Suprapubic skin (tissue), 4 donors: ENCODE data around the gene MYO5B. TPM values are rescaled to one million over a fixed set of nuclear protein-coding genes. Genes with fewer than 3 reads are reported as not detected.

Source experiments
- DNase-seq, 2 donors: peaks; one replicate each; pipeline ENCODE4 v3.0.0-alpha.2; 2019; ENCODE audit warnings: low spot score in 2 of 2
- H3K27ac ChIP-seq: fragments of 200-600 bp; sonication (generic); one replicate; pipeline ENCODE4 v1.5.1; 2019
- H3K27me3 ChIP-seq: fragments of 200-600 bp; sonication (generic); one replicate; pipeline ENCODE4 v1.5.1; 2019
- H3K36me3 ChIP-seq: fragments of 200-600 bp; sonication (generic); one replicate; pipeline ENCODE4 v1.5.1; 2019
- H3K4me1 ChIP-seq: fragments of 200-600 bp; sonication (generic); one replicate; pipeline ENCODE4 v1.5.1; 2019
- H3K4me3 ChIP-seq: fragments of 200-600 bp; sonication (generic); one replicate; pipeline ENCODE4 v1.5.1; 2019; ENCODE audit warnings: mild to moderate bottlenecking
- H3K9me3 ChIP-seq: fragments of 200-600 bp; sonication (generic); one replicate; pipeline ENCODE4 v1.5.1; 2019
- CTCF ChIP-seq, 2 donors: fragments of 200-600 bp in 1 of 2; fragments of 450-650 bp in 1 of 2; sonication (generic) in 1 of 2; IDR thresholded peaks; one replicate each; pipeline ENCODE4 v1.5.1; 2016 to 2019; ENCODE audit warnings: antibody characterized with exemption in 2 of 2, mild to moderate bottlenecking in 1 of 2, moderate library complexity in 1 of 2
- EP300 ChIP-seq: sonication (generic); formaldehyde crosslinking; IDR thresholded peaks from one replicate; pipeline ENCODE4 v1.6.1; 2017; ENCODE audit warnings: antibody characterized with exemption
- POLR2A ChIP-seq, 2 donors: fragments of 450-650 bp; IDR thresholded peaks; one replicate each; pipeline ENCODE4 v1.6.1; 2017; ENCODE audit warnings: antibody characterized with exemption in 2 of 2, mild to moderate bottlenecking in 2 of 2, moderate library complexity in 2 of 2
- POLR2AphosphoS5 ChIP-seq, 3 donors: sonication (generic); formaldehyde crosslinking; IDR thresholded peaks; one replicate each; pipeline ENCODE4 v1.6.1; 2017; ENCODE audit warnings: antibody characterized with exemption in 3 of 3
- WGBS: methylation state at CpG from one replicate; pipeline ENCODE4 v1.1.5; 2018; 5-methylcytosine and 5-hydroxymethylcytosine counted together
- total RNA-seq, 4 donors: library from RNA; depleted of rRNA; stranded (reverse); fragments of >200 nt; gene quantifications; one replicate each; pipeline ENCODE4 v1.1.0, GENCODE V29; 2016

MYO5B gene
- total RNA-seq, 4 donors from 2014 or later: 30.3 to 44.4 (median 40.7) TPM

GRCh38 chr18:49933530-49934128 is 261.3 kb downstream of the MYO5B start:
- TF ChIP-seq POLR2A (IDR thresholded peaks at IDR 0.05): no peak
- no peak for TF ChIP-seq EP300
- no peak for TF ChIP-seq POLR2AphosphoS5 (IDR thresholded peaks at IDR 0.05)
- no peak for TF ChIP-seq CTCF (IDR thresholded peaks at IDR 0.05)
- H3K4me1 ChIP-seq: no peaks in the 10 kb centered on the region
- H3K27ac ChIP-seq: no peak overlapping the region
- WGBS: 68% methylated on average over 3 of the region's 3 CpGs
- DNase-seq: no peak
- H3K36me3 ChIP-seq: no peaks in the 10 kb centered on the region
- H3K27me3 ChIP-seq: no peaks in the 10 kb centered on the region
- H3K9me3 ChIP-seq: no peaks in the 10 kb centered on the region
- H3K4me3 ChIP-seq: no peak overlapping the region

- no peak for DNase-seq
- 89% methylated on average over 2 of the region's 4 CpGs for WGBS
- no peaks in the 10 kb centered on the region for H3K36me3 ChIP-seq
Measured at GRCh38 chr18:49931760-49932159, 263.2 kb downstream of the MYO5B start.

GRCh38 chr18:49931179-49931578 is 263.8 kb downstream of the MYO5B start:
- 56% methylated on average over 5 of the region's 5 CpGs for WGBS

More at GRCh38 chr18:49931760-49932159, 263.2 kb downstream of the MYO5B start:
- Histone ChIP-seq H3K27me3 (no peaks in the 10 kb centered on the region), H3K4me3 (no peak overlapping the region), H3K4me1 (no peaks in the 10 kb centered on the region), H3K27ac (no peak overlapping the region), H3K9me3 (no peaks in the 10 kb centered on the region)
- TF ChIP-seq POLR2AphosphoS5 (IDR thresholded peaks at IDR 0.05) (no peak), CTCF (IDR thresholded peaks at IDR 0.05) (no peak), EP300 (no peak), POLR2A (IDR thresholded peaks at IDR 0.05) (no peak)

GRCh38 chr18:49926106-49926745 is 268.7 kb downstream of the MYO5B start:
- Histone ChIP-seq H3K36me3 (no peaks in the 10 kb centered on the region), H3K27ac (no peak overlapping the region), H3K4me3 (no peak overlapping the region), H3K4me1 (peaks cover 5% of the 10 kb centered on the region), H3K9me3 (no peaks in the 10 kb centered on the region), H3K27me3 (no peaks in the 10 kb centered on the region)
- TF ChIP-seq POLR2AphosphoS5 (IDR thresholded peaks at IDR 0.05) (no peak), POLR2A (IDR thresholded peaks at IDR 0.05) (no peak), EP300 (no peak), CTCF (IDR thresholded peaks at IDR 0.05) (no peak)
- WGBS: 67% methylated on average over 5 of the region's 5 CpGs
- DNase-seq: no peak

More at GRCh38 chr18:49931179-49931578, 263.8 kb downstream of the MYO5B start:
- H3K27me3 ChIP-seq: no peaks in the 10 kb centered on the region
- no peaks in the 10 kb centered on the region for H3K9me3 ChIP-seq
- no peak overlapping the region for H3K27ac ChIP-seq
- TF ChIP-seq POLR2A (IDR thresholded peaks at IDR 0.05): no peak
- no peak for TF ChIP-seq POLR2AphosphoS5 (IDR thresholded peaks at IDR 0.05)
- TF ChIP-seq CTCF (IDR thresholded peaks at IDR 0.05): no peak
- no peak for TF ChIP-seq EP300
- H3K36me3 ChIP-seq: no peaks in the 10 kb centered on the region
- no peak overlapping the region for H3K4me3 ChIP-seq
- DNase-seq: no peak
- H3K4me1 ChIP-seq: no peaks in the 10 kb centered on the region

- H3K4me3 ChIP-seq: no peak overlapping the region
- TF ChIP-seq CTCF (IDR thresholded peaks at IDR 0.05): no peak
- no peak for TF ChIP-seq POLR2AphosphoS5 (IDR thresholded peaks at IDR 0.05)
- no peaks in the 10 kb centered on the region for H3K36me3 ChIP-seq
- WGBS: 75% methylated on average over 2 of the region's 2 CpGs
- H3K4me1 ChIP-seq: peaks cover 5% of the 10 kb centered on the region
- H3K27ac ChIP-seq: no peak overlapping the region
- no peaks in the 10 kb centered on the region for H3K9me3 ChIP-seq
- no peak for DNase-seq
- H3K27me3 ChIP-seq: no peaks in the 10 kb centered on the region
Measured at GRCh38 chr18:49924293-49924983, 270.5 kb downstream of the MYO5B start.
